Measurements from ENCODE around the gene RNF41. TPM values are rescaled to one million over a fixed set of nuclear protein-coding genes. Genes with fewer than 3 reads are reported as not detected.
A peak's percentile ranks its signal among the peaks of the same experiment; 100 is the strongest.
"Not testable (repeated sequence)": the region's sequence is repeated elsewhere in the genome, so short reads cannot be mapped to it uniquely, and the experiment has no call there.

Gene RNF41
- total and polyA plus RNA-seq, 2 donors (not counting 1 experiment from before 2014, with no cell fraction given) = 113 to 129 TPM

- H3K27me3 Mint-ChIP-seq = no peaks in the 10 kb centered on the region
- H3K4me3 Mint-ChIP-seq = peak overlapping the region; percentile 96
- Histone ChIP-seq H3K4me1 (ENCODE audit: control insufficient read depth in 2 of 2, insufficient read depth in 2 of 2, low read length in 2 of 2) (peaks cover 27 to 48% of the 10 kb centered on the region in 2 donors), H3K27ac (ENCODE audit: low read length in 2 of 2) (peak overlapping the region; percentile 54 to 88), H3K9me3 (ENCODE audit: control extremely low read depth in 1 of 3, control insufficient read depth in 2 of 3, insufficient read depth in 1 of 3, low read length in 2 of 3) (no peaks in the 10 kb centered on the region), H3K79me2 (ENCODE audit: control insufficient read depth, insufficient read depth, low read length) (peaks cover 80% of the 10 kb centered on the region), H2AFZ (ENCODE audit: insufficient read depth, low read depth, low read length, poor library complexity, severe bottlenecking) (peak overlapping the region; percentile 73), H3K4me3 (ENCODE audit: control extremely low read depth in 1 of 5, extremely low read depth in 1 of 5, insufficient read depth in 1 of 5, low read depth in 2 of 5, low read length in 4 of 5) (peak overlapping the region; percentile 63 to 97 (median 91)), H3K4me2 (replicated peaks; ENCODE audit: low read depth, low read length, poor library complexity, severe bottlenecking) (peak overlapping the region; percentile 78), H3K9ac (ENCODE audit: low read length) (peak overlapping the region; percentile 89), H3K27me3 (replicated peaks in 1 of 4; ENCODE audit: control extremely low read depth in 1 of 4, control insufficient read depth in 3 of 4, insufficient read depth in 4 of 4, low read length in 3 of 4) (no peaks in the 10 kb centered on the region), H3K36me3 (replicated peaks in 1 of 2; ENCODE audit: control extremely low read depth in 1 of 2, control insufficient read depth in 1 of 2, extremely low read depth in 1 of 2, insufficient read depth in 2 of 2, low read length in 1 of 2) (peaks cover 0 to 30% of the 10 kb centered on the region in 2 experiments), H4K20me1 (ENCODE audit: control insufficient read depth, insufficient read depth, low read length, poor library complexity, severe bottlenecking) (peaks cover 14% of the 10 kb centered on the region)
- no peaks in the 10 kb centered on the region for H3K9me3 Mint-ChIP-seq (ENCODE audit: insufficient read depth)
- H3K4me1 Mint-ChIP-seq = peaks cover 51% of the 10 kb centered on the region
- 2% methylated on average over 41 of the region's 45 CpGs for WGBS (ENCODE audit: insufficient coverage)
- DNase-seq (peak; percentile 88), ATAC-seq (ENCODE audit: low read depth) (peak; percentile 69)
- ChIA-PET POLR2A (interaction anchor here (0.7 to 4.1 kb wide), 5 partner anchors 30 to 348 kb away, joined by 4 to 44 read pairs (median 13); partner anchors contain the start of genes ESYT1, SMARCC2 and ZC3H10), CTCF (interaction anchor here (0.5 to 2.9 kb wide), 9 partner anchors 8 to 39 kb away, joined by 3 to 17 read pairs (median 5); partner anchors contain the start of genes ESYT1, SMARCC2 and ZC3H10)
- TF ChIP-seq EZH2 (IDR thresholded peaks at IDR 0.05; ENCODE audit: borderline replicate concordance, insufficient read depth, low read depth, low read length, poor library complexity, severe bottlenecking) (no peak), CTCF (IDR thresholded peaks at IDR 0.05) (peak; percentile 76)
- peak overlapping the region; percentile 97 for H3K27ac Mint-ChIP-seq
- intact Hi-C loops (cut with micrococcal nuclease) = loop anchor here (1.0 to 10.0 kb wide), 6 partner anchors 31 to 917 kb away; partner anchors contain the start of genes NEMP1, RNF41, RPL41 and SMARCC2
Measured at GRCh38 chr12:56157201-56158028, 64.3 kb downstream of the RNF41 start.

GRCh38 chr12:56156464-56157200 lies 65.1 kb downstream of the RNF41 start:
- not testable (repeated sequence) for H3K9me3 ChIP-seq (ENCODE audit: control extremely low read depth in 1 of 3, control insufficient read depth in 2 of 3, insufficient read depth in 1 of 3, low read length in 2 of 3); DNase-seq; H3K27me3 Mint-ChIP-seq; H3K9me3 Mint-ChIP-seq (ENCODE audit: insufficient read depth); ATAC-seq (ENCODE audit: low read depth); H3K27me3 ChIP-seq (replicated peaks in 1 of 4; ENCODE audit: control extremely low read depth in 1 of 4, control insufficient read depth in 3 of 4, insufficient read depth in 4 of 4, low read length in 3 of 4)
- peaks cover 30 to 53% of the 10 kb centered on the region in 2 donors for H3K4me1 ChIP-seq (ENCODE audit: control insufficient read depth in 2 of 2, insufficient read depth in 2 of 2, low read length in 2 of 2)
- ChIA-PET POLR2A (interaction anchor here (0.7 to 4.1 kb wide), 6 partner anchors 27 to 347 kb away, joined by 4 to 44 read pairs (median 8); partner anchors contain the start of genes ESYT1, SMARCC2 and ZC3H10), CTCF (interaction anchor here (0.7 to 2.9 kb wide), 7 partner anchors 9 to 38 kb away, joined by 3 to 11 read pairs (median 5); partner anchors contain the start of genes ESYT1, SMARCC2 and ZC3H10)
- peaks cover 0 to 22% of the 10 kb centered on the region in 2 experiments for H3K36me3 ChIP-seq (replicated peaks in 1 of 2; ENCODE audit: control extremely low read depth in 1 of 2, control insufficient read depth in 1 of 2, extremely low read depth in 1 of 2, insufficient read depth in 2 of 2, low read length in 1 of 2)
- peaks cover 56% of the 10 kb centered on the region for H3K4me1 Mint-ChIP-seq
- intact Hi-C loops (cut with micrococcal nuclease) = loop anchor here (1.0 to 10.0 kb wide), 3 partner anchors 30 to 918 kb away; partner anchors contain the start of genes NEMP1, RPL41 and ZC3H10
- H3K9ac ChIP-seq (ENCODE audit: low read length) = peak overlapping the region; percentile 89
- peaks cover 10% of the 10 kb centered on the region for H4K20me1 ChIP-seq (ENCODE audit: control insufficient read depth, insufficient read depth, low read length, poor library complexity, severe bottlenecking)
- H3K4me3 ChIP-seq (ENCODE audit: control extremely low read depth in 1 of 5, extremely low read depth in 1 of 5, insufficient read depth in 1 of 5, low read depth in 2 of 5, low read length in 4 of 5) = peak overlapping the region; percentile 63 to 97 (median 91)
- H3K4me2 ChIP-seq (replicated peaks; ENCODE audit: low read depth, low read length, poor library complexity, severe bottlenecking) = peak overlapping the region; percentile 78
- peak overlapping the region; percentile 97 for H3K27ac Mint-ChIP-seq
- H3K27ac ChIP-seq (ENCODE audit: low read length in 2 of 2) = peak overlapping the region; percentile 54 to 88
- H3K4me3 Mint-ChIP-seq = peak overlapping the region; percentile 96
- 90% methylated on average over 14 of the region's 21 CpGs for WGBS (ENCODE audit: insufficient coverage)
- H2AFZ ChIP-seq (ENCODE audit: insufficient read depth, low read depth, low read length, poor library complexity, severe bottlenecking) = peak overlapping the region; percentile 73
- peaks cover 80% of the 10 kb centered on the region for H3K79me2 ChIP-seq (ENCODE audit: control insufficient read depth, insufficient read depth, low read length)
